Measurements from ENCODE around the gene PYGM. TPM values are rescaled to one million over a fixed set of nuclear protein-coding genes. Genes with fewer than 3 reads are reported as not detected.

PYGM gene
- total and polyA plus RNA-seq, 2 of the 8 experiments (the other 6 are each of a cell fraction or from before 2014, with no cell fraction given), result 9.6 to 10.0 TPM

DNA sequence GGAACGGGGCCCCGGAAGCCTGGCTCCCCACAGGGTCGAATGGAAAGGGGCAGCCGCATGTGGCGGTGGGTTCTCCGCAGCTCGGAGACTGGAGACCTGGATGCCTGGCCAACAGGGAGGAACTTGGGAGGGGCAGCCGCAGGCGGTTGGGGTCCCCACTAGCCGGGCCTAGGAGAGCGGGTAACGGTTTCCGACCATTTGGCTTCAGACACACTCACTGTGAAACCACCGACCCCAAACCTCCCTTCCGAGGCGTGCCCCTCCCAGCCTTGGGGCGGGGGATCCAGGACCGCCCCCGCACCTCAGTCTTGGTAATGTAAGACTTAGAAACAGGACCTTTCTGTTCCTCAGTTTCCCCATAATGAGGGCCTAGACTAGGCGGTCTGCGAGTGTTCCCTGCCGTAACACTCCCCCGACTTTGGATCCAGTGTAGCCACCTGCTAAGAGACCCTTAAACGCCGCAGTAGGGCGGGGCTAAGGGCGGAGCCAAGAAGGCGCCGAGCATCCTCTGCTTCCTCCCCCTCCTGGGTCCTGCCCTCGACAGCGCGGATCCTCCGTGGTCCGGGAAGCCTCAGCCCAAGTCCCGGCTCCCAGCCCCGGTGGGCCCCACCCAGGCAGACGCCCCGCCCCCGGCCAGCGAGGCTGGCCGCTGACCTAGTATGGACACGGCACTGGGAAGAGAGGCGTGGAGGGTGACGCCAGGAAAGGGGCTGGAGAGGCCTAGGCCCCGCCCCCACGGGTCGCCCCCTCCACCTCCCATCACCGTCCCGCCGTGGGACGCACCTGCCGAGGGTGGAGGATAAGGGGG is 14.0 kb downstream of the PYGM start (continued):
- TF ChIP-seq, protein P1, sequence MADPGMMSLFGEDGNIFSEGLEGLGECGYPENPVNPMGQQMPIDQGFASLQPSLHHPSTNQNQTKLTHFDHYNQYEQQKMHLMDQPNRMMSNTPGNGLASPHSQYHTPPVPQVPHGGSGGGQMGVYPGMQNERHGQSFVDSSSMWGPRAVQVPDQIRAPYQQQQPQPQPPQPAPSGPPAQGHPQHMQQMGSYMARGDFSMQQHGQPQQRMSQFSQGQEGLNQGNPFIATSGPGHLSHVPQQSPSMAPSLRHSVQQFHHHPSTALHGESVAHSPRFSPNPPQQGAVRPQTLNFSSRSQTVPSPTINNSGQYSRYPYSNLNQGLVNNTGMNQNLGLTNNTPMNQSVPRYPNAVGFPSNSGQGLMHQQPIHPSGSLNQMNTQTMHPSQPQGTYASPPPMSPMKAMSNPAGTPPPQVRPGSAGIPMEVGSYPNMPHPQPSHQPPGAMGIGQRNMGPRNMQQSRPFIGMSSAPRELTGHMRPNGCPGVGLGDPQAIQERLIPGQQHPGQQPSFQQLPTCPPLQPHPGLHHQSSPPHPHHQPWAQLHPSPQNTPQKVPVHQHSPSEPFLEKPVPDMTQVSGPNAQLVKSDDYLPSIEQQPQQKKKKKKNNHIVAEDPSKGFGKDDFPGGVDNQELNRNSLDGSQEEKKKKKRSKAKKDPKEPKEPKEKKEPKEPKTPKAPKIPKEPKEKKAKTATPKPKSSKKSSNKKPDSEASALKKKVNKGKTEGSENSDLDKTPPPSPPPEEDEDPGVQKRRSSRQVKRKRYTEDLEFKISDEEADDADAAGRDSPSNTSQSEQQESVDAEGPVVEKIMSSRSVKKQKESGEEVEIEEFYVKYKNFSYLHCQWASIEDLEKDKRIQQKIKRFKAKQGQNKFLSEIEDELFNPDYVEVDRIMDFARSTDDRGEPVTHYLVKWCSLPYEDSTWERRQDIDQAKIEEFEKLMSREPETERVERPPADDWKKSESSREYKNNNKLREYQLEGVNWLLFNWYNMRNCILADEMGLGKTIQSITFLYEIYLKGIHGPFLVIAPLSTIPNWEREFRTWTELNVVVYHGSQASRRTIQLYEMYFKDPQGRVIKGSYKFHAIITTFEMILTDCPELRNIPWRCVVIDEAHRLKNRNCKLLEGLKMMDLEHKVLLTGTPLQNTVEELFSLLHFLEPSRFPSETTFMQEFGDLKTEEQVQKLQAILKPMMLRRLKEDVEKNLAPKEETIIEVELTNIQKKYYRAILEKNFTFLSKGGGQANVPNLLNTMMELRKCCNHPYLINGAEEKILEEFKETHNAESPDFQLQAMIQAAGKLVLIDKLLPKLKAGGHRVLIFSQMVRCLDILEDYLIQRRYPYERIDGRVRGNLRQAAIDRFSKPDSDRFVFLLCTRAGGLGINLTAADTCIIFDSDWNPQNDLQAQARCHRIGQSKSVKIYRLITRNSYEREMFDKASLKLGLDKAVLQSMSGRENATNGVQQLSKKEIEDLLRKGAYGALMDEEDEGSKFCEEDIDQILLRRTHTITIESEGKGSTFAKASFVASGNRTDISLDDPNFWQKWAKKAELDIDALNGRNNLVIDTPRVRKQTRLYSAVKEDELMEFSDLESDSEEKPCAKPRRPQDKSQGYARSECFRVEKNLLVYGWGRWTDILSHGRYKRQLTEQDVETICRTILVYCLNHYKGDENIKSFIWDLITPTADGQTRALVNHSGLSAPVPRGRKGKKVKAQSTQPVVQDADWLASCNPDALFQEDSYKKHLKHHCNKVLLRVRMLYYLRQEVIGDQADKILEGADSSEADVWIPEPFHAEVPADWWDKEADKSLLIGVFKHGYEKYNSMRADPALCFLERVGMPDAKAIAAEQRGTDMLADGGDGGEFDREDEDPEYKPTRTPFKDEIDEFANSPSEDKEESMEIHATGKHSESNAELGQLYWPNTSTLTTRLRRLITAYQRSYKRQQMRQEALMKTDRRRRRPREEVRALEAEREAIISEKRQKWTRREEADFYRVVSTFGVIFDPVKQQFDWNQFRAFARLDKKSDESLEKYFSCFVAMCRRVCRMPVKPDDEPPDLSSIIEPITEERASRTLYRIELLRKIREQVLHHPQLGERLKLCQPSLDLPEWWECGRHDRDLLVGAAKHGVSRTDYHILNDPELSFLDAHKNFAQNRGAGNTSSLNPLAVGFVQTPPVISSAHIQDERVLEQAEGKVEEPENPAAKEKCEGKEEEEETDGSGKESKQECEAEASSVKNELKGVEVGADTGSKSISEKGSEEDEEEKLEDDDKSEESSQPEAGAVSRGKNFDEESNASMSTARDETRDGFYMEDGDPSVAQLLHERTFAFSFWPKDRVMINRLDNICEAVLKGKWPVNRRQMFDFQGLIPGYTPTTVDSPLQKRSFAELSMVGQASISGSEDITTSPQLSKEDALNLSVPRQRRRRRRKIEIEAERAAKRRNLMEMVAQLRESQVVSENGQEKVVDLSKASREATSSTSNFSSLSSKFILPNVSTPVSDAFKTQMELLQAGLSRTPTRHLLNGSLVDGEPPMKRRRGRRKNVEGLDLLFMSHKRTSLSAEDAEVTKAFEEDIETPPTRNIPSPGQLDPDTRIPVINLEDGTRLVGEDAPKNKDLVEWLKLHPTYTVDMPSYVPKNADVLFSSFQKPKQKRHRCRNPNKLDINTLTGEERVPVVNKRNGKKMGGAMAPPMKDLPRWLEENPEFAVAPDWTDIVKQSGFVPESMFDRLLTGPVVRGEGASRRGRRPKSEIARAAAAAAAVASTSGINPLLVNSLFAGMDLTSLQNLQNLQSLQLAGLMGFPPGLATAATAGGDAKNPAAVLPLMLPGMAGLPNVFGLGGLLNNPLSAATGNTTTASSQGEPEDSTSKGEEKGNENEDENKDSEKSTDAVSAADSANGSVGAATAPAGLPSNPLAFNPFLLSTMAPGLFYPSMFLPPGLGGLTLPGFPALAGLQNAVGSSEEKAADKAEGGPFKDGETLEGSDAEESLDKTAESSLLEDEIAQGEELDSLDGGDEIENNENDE (IDR thresholded peaks at IDR 0.05; ENCODE audit: insufficient replicate concordance, low read length), result no peak
